KOPT-K1 (cell line): ENCODE measurements around the gene NTN1.

Experiments
- H3K27ac ChIP-seq: fragments of 200-600 bp; sonication (generic); 2 replicates; pipeline ENCODE4 v1.5.1; 2016; ENCODE audit warnings: antibody characterized with exemption, mild to moderate bottlenecking, low read depth, low read length; ENCODE audit not compliant: poor library complexity, severe bottlenecking
- H3K36me3 ChIP-seq: fragments of 200-600 bp; sonication (generic); 2 replicates; pipeline ENCODE4 v1.5.1; 2017; ENCODE audit warnings: antibody characterized with exemption, mild to moderate bottlenecking, low read length, moderate library complexity; ENCODE audit not compliant: insufficient read depth
- H3K9me3 ChIP-seq: fragments of 200-600 bp; sonication (generic); 2 replicates; pipeline ENCODE4 v1.5.1; 2017; ENCODE audit warnings: antibody characterized with exemption, low read length, mild to moderate bottlenecking; ENCODE audit not compliant: insufficient read depth, poor library complexity, severe bottlenecking

Gene NTN1

GRCh38 chr17:9050801-9051401, 29.6 kb downstream of the NTN1 start:
- H3K9me3 ChIP-seq, result peaks cover 8% of the 10 kb centered on the region
- H3K36me3 ChIP-seq, result no peaks in the 10 kb centered on the region
- no peak overlapping the region for H3K27ac ChIP-seq

- Histone ChIP-seq H3K27ac (no peak overlapping the region), H3K9me3 (peaks cover 8% of the 10 kb centered on the region), H3K36me3 (no peaks in the 10 kb centered on the region)
Measured at GRCh38 chr17:9051561-9051960, 30.3 kb downstream of the NTN1 start.

- peaks cover 8% of the 10 kb centered on the region for H3K9me3 ChIP-seq
- H3K36me3 ChIP-seq, result no peaks in the 10 kb centered on the region
- no peak overlapping the region for H3K27ac ChIP-seq
Measured at GRCh38 chr17:9052921-9053320, 31.6 kb downstream of the NTN1 start.

- H3K9me3 ChIP-seq, result peaks cover 4% of the 10 kb centered on the region
- H3K27ac ChIP-seq, result no peak overlapping the region
- H3K36me3 ChIP-seq, result no peaks in the 10 kb centered on the region
Measured at GRCh38 chr17:9053406-9053805, 32.1 kb downstream of the NTN1 start.

- H3K36me3 ChIP-seq, result no peaks in the 10 kb centered on the region
- no peak overlapping the region for H3K27ac ChIP-seq
- H3K9me3 ChIP-seq, result no peaks in the 10 kb centered on the region
Measured at GRCh38 chr17:9054126-9054975, 33.0 kb downstream of the NTN1 start.

GRCh38 chr17:9055281-9055680, 34.0 kb downstream of the NTN1 start:
- Histone ChIP-seq H3K27ac (no peak overlapping the region), H3K36me3 (no peaks in the 10 kb centered on the region), H3K9me3 (no peaks in the 10 kb centered on the region)

- H3K9me3 ChIP-seq, result no peaks in the 10 kb centered on the region
- no peak overlapping the region for H3K27ac ChIP-seq
- no peaks in the 10 kb centered on the region for H3K36me3 ChIP-seq
Measured at GRCh38 chr17:9056566-9056965, 35.3 kb downstream of the NTN1 start.

GRCh38 chr17:9057310-9057709, 36.0 kb downstream of the NTN1 start:
- Histone ChIP-seq H3K9me3 (no peaks in the 10 kb centered on the region), H3K36me3 (no peaks in the 10 kb centered on the region), H3K27ac (no peak overlapping the region)

- H3K9me3 ChIP-seq, result no peaks in the 10 kb centered on the region
- H3K27ac ChIP-seq, result no peak overlapping the region
Measured at GRCh38 chr17:9062399-9062902, 41.1 kb downstream of the NTN1 start.

GRCh38 chr17:9064311-9064834, 43.1 kb downstream of the NTN1 start:
- Histone ChIP-seq H3K27ac (no peak overlapping the region), H3K36me3 (no peaks in the 10 kb centered on the region), H3K9me3 (no peaks in the 10 kb centered on the region)

More at GRCh38 chr17:9062399-9062902, 41.1 kb downstream of the NTN1 start:
- H3K36me3 ChIP-seq, result no peaks in the 10 kb centered on the region

- Histone ChIP-seq H3K9me3 (peaks cover 6% of the 10 kb centered on the region), H3K27ac (no peak overlapping the region), H3K36me3 (no peaks in the 10 kb centered on the region)
Measured at GRCh38 chr17:9071016-9071415, 49.7 kb downstream of the NTN1 start.

GRCh38 chr17:9071811-9072498, 50.6 kb downstream of the NTN1 start:
- no peak overlapping the region for H3K27ac ChIP-seq
- H3K36me3 ChIP-seq, result no peaks in the 10 kb centered on the region
- H3K9me3 ChIP-seq, result peaks cover 6% of the 10 kb centered on the region

- H3K27ac ChIP-seq, result no peak overlapping the region
- no peaks in the 10 kb centered on the region for H3K36me3 ChIP-seq
- H3K9me3 ChIP-seq, result peaks cover 6% of the 10 kb centered on the region
Measured at GRCh38 chr17:9072696-9073339, 51.5 kb downstream of the NTN1 start.

- Histone ChIP-seq H3K36me3 (no peaks in the 10 kb centered on the region), H3K27ac (no peak overlapping the region), H3K9me3 (peaks cover 6% of the 10 kb centered on the region)
Measured at GRCh38 chr17:9074131-9074530, 52.8 kb downstream of the NTN1 start.
